IPS-11a (cell line): ENCODE data around the gene PDZD11.
"Not testable (repeated sequence)": the region's sequence is repeated elsewhere in the genome, so short reads cannot be mapped to it uniquely, and the experiment has no call there.

Source experiments
- H3K4me3 ChIP-seq: one replicate; pipeline ENCODE4 v1.5.1; 2013; ENCODE audit warnings: low read depth, low read length, control low read depth

The PDZD11 gene

DNA sequence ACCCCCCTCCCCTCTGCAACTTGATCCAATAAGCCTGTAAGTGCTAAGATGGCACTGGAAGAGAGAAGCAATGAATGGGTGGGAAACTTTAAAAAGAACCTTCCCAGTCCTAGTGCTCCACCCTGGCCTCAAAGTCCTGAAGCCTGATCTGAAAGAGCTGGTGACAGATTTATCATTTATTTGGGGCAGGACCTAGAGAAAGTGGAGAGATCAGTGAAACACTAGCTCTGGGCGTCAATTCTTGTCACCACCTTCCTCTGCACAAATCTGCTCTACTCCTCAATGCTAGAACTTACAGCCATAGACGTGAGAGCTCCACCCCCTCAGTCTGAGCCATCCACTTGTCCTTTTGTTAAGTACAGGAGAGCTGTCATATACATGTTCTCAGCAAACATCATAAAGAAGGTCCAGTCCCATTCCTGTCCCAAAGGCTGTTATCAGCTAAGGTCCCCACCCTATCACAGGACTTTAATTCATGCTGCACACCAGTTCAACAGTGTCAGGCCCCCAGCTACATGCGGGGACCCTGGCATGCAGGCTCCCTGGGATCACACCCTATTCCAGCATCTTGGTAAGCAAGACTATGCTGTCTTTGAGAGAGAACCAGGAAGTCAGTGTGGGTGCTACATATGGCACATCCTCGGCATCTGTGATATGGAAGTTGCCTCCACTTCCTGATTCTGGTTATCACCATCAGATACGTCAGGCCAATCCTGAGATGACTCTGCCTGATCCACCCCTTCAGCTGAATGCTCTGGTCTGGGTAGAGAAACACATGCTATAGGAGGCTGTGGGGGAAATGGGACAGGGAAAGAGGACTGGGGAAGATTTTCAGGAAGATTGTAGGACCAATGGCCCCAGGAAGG lies 32.1 kb downstream of the PDZD11 start:
- no peak overlapping the region for H3K4me3 ChIP-seq

GRCh38 chrX:70255452-70255851 lies 34.3 kb downstream of the PDZD11 start:
- H3K4me3 ChIP-seq = no peak overlapping the region

GRCh38 chrX:70254909-70255308 lies 34.8 kb downstream of the PDZD11 start:
- H3K4me3 ChIP-seq = no peak overlapping the region

- no peak overlapping the region for H3K4me3 ChIP-seq
These were observed 35.7 kb downstream of the PDZD11 start for GRCh38 chrX:70254063-70254400.

GRCh38 chrX:70253377-70254062 lies 36.2 kb downstream of the PDZD11 start:
- no peak overlapping the region for H3K4me3 ChIP-seq

DNA sequence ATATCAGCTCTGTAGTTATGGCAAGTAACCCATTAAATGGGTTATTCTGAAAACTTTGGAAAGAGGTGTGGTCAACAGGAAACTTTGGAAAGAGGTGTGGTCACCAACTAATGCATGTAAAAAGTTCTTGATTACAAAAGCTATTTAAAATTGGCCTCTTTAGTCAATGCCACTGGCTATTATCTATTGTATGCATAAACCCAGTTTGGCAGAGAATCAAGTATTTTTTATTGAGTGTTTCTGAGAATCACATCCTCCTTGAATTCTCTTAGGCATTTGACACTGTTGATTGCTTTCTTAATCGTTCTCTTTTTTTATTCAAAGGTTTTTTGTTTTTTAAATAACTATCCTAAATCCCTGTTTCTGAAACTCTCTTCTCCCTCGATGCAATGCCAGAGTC lies 37.2 kb downstream of the PDZD11 start:
- H3K4me3 ChIP-seq = no peak overlapping the region

GRCh38 chrX:70247252-70247651 lies 42.5 kb downstream of the PDZD11 start:
- H3K4me3 ChIP-seq = no peak overlapping the region

GRCh38 chrX:70244881-70245280 lies 44.8 kb downstream of the PDZD11 start:
- H3K4me3 ChIP-seq = no peak overlapping the region

GRCh38 chrX:70243601-70244000 lies 46.1 kb downstream of the PDZD11 start:
- H3K4me3 ChIP-seq = not testable (repeated sequence)

- no peak overlapping the region for H3K4me3 ChIP-seq
These were observed 48.2 kb downstream of the PDZD11 start for GRCh38 chrX:70241501-70241900.

- no peak overlapping the region for H3K4me3 ChIP-seq
These were observed 49.0 kb downstream of the PDZD11 start for GRCh38 chrX:70240751-70241150.
